Breast epithelium (tissue), 4 donors: ENCODE data around the gene NDUFS7. TPM values are rescaled to one million over a fixed set of nuclear protein-coding genes. Genes with fewer than 3 reads are reported as not detected.

Experiments
- DNase-seq, 2 donors: peaks; one replicate each; pipeline ENCODE4 v3.0.0-alpha.2; 2019; ENCODE audit warnings: low spot score in 2 of 2
- H3K27ac ChIP-seq, 2 donors: fragments of 200-600 bp; sonication (generic) in 1 of 2; one replicate each; pipeline ENCODE4 v1.5.1; 2016 to 2019; ENCODE audit warnings: mild to moderate bottlenecking in 1 of 2
- H3K27me3 ChIP-seq, 2 donors: fragments of 200-600 bp; sonication (generic) in 1 of 2; one replicate each; pipeline versions ENCODE4 v1.5.1 to v1.6.0; 2017 to 2019; ENCODE audit warnings: control low read depth in 1 of 2, mild to moderate bottlenecking in 1 of 2
- H3K36me3 ChIP-seq: fragments of 200-600 bp; one replicate; pipeline ENCODE4 v1.5.1; 2019
- H3K4me1 ChIP-seq, 2 donors: fragments of 200-600 bp; sonication (generic); one replicate each; pipeline ENCODE4 v1.5.1; 2016 to 2019; ENCODE audit warnings: control low read depth in 1 of 2
- H3K4me3 ChIP-seq, 3 donors: fragments of 200-600 bp; sonication (generic); 1 replicate in 2 of 3; 2 replicates in 1 of 3; pipeline ENCODE4 v1.5.1; 2016 to 2019; ENCODE audit warnings: mild to moderate bottlenecking in 3 of 3, moderate library complexity in 2 of 3
- H3K9me3 ChIP-seq, 2 donors: fragments of 200-600 bp; sonication (generic) in 1 of 2; one replicate each; pipeline ENCODE4 v1.5.1; 2016 to 2019; ENCODE audit warnings: control low read depth in 1 of 2
- CTCF ChIP-seq, 3 donors: fragments of 450-650 bp; IDR thresholded peaks; one replicate each; pipeline ENCODE4 v1.5.1; 2016 to 2017; ENCODE audit warnings: antibody characterized with exemption in 3 of 3, mild to moderate bottlenecking in 3 of 3, moderate library complexity in 3 of 3
- POLR2A ChIP-seq: fragments of 450-650 bp; IDR thresholded peaks from one replicate; pipeline ENCODE4 v1.6.1; 2016; ENCODE audit warnings: antibody characterized with exemption, mild to moderate bottlenecking, moderate library complexity
- POLR2AphosphoS5 ChIP-seq, 3 donors: sonication (generic); formaldehyde crosslinking; IDR thresholded peaks; one replicate each; pipeline ENCODE4 v1.6.1; 2017; ENCODE audit warnings: antibody characterized with exemption in 3 of 3
- intact Hi-C: fragments of 100-400 bp; cut with DNase I; formaldehyde crosslinking; loops from one replicate; pipeline ENCODE4 v1.15.1; 2023; ENCODE audit warnings: low total_unique reads
- total RNA-seq, 3 donors: library from RNA; depleted of rRNA; stranded (reverse); fragments of >200 nt; gene quantifications; one replicate each; pipeline ENCODE4 v1.1.0, GENCODE V29; 2016

Gene NDUFS7
- total RNA-seq, 3 donors from 2014 or later = 67.5 to 122 (median 67.5) TPM

- Histone ChIP-seq H3K4me3 (no peak overlapping the region), H3K27me3 (no peaks in the 10 kb centered on the region), H3K9me3 (no peaks in the 10 kb centered on the region), H3K27ac (no peak overlapping the region), H3K36me3 (peaks cover 6% of the 10 kb centered on the region), H3K4me1 (peaks cover 5 to 8% of the 10 kb centered on the region in 2 donors)
- intact Hi-C loops = no loop called here
- TF ChIP-seq POLR2AphosphoS5 (IDR thresholded peaks at IDR 0.05) = no peak
- no peak for TF ChIP-seq POLR2A
- no peak for TF ChIP-seq CTCF (IDR thresholded peaks at IDR 0.05)
- DNase-seq = no peak
Observed at GRCh38 chr19:1389033-1389940, 5.6 kb downstream of the NDUFS7 start.

GRCh38 chr19:1390890-1391423 is 7.2 kb downstream of the NDUFS7 start:
- H3K27ac ChIP-seq = no peak overlapping the region
- H3K9me3 ChIP-seq = no peaks in the 10 kb centered on the region
- H3K4me3 ChIP-seq = no peak overlapping the region
- H3K27me3 ChIP-seq = no peaks in the 10 kb centered on the region
- no peaks in the 10 kb centered on the region for H3K4me1 ChIP-seq
- H3K36me3 ChIP-seq = peaks cover 6% of the 10 kb centered on the region
- intact Hi-C loops = no loop called here
- no peak for TF ChIP-seq POLR2A
- TF ChIP-seq CTCF (IDR thresholded peaks at IDR 0.05) = no peak
- no peak for TF ChIP-seq POLR2AphosphoS5 (IDR thresholded peaks at IDR 0.05)
- no peak for DNase-seq

- Histone ChIP-seq H3K9me3 (no peaks in the 10 kb centered on the region), H3K4me3 (no peak overlapping the region), H3K36me3 (peaks cover 6% of the 10 kb centered on the region), H3K4me1 (no peaks in the 10 kb centered on the region), H3K27ac (no peak overlapping the region), H3K27me3 (no peaks in the 10 kb centered on the region)
- no peak for TF ChIP-seq POLR2A
- TF ChIP-seq CTCF (IDR thresholded peaks at IDR 0.05) = no peak
- no peak for TF ChIP-seq POLR2AphosphoS5 (IDR thresholded peaks at IDR 0.05)
- no peak for DNase-seq
- intact Hi-C loops = no loop called here
Observed at GRCh38 chr19:1392407-1392806, 8.7 kb downstream of the NDUFS7 start.

GRCh38 chr19:1392939-1393530 is 9.3 kb downstream of the NDUFS7 start:
- intact Hi-C loops = no loop called here

More at GRCh38 chr19:1392939-1393530, 9.3 kb downstream of the NDUFS7 start:
- Histone ChIP-seq H3K4me1 (no peaks in the 10 kb centered on the region), H3K27ac (no peak overlapping the region), H3K4me3 (no peak overlapping the region), H3K36me3 (peaks cover 6% of the 10 kb centered on the region), H3K9me3 (no peaks in the 10 kb centered on the region), H3K27me3 (no peaks in the 10 kb centered on the region)
- no peak for DNase-seq
- TF ChIP-seq CTCF (IDR thresholded peaks at IDR 0.05) = no peak
- TF ChIP-seq POLR2AphosphoS5 (IDR thresholded peaks at IDR 0.05) = no peak
- TF ChIP-seq POLR2A = no peak
